PFSK-1 (cell line): ENCODE data around the gene AFF2.

Experiments
- FOXP2 ChIP-seq: optimal IDR thresholded peaks from 2 replicates; pipeline ENCODE3; 2011; ENCODE audit warnings: borderline replicate concordance, control low read depth, inconsistent platforms; ENCODE audit not compliant: insufficient read depth; ENCODE audit errors: extremely low read length, extremely low read depth
- POLR2AphosphoS5 ChIP-seq: IDR thresholded peaks from 2 replicates; pipeline ENCODE4 v1.6.1; 2012; ENCODE audit warnings: low read depth, mild to moderate bottlenecking, control low read depth, low read length, moderate library complexity
- SIN3A ChIP-seq: IDR thresholded peaks from 2 replicates; pipeline ENCODE4 v1.6.1; 2012; ENCODE audit warnings: mild to moderate bottlenecking, low read length, moderate library complexity, borderline replicate concordance; ENCODE audit not compliant: insufficient read depth
- TAF1 ChIP-seq: IDR thresholded peaks from 2 replicates; pipeline ENCODE4 v1.6.1; 2012; ENCODE audit warnings: low read length, control low read depth, borderline replicate concordance; ENCODE audit not compliant: insufficient read depth
- TF ChIP-seq, protein P1 (sequence below), 2 experiments: IDR thresholded peaks; 2 replicates each; pipeline versions ENCODE4 v1.6.1 to v1.8.0; 2011 to 2012; ENCODE audit warnings: low read depth in 2 of 2, low read length in 2 of 2, control low read depth in 1 of 2, inconsistent platforms in 1 of 2, mild to moderate bottlenecking in 1 of 2, moderate library complexity in 1 of 2; ENCODE audit not compliant: insufficient read depth in 1 of 2

Gene AFF2

DNA sequence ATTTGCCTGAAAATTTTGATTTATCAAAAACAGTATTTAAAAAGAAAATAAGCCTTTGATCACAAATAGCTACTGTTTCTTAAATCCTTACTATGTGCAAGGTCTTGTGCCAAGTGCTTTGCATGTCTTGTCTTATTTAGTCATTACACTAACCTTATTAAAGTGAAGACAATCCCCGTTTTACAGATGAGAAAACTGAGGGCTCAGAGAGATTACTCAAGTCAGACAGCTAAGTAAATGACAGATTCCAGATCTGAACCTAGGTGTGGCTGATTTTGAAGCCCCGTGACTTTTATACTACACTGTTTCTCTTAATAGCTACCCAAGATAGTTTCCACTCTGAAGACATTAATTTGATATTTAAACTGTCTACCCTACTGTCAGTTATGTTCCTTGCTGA, 38.2 kb downstream of the AFF2 start:
- no peak for TF ChIP-seq FOXP2
- TF ChIP-seq POLR2AphosphoS5: no peak
- TF ChIP-seq, protein P1, sequence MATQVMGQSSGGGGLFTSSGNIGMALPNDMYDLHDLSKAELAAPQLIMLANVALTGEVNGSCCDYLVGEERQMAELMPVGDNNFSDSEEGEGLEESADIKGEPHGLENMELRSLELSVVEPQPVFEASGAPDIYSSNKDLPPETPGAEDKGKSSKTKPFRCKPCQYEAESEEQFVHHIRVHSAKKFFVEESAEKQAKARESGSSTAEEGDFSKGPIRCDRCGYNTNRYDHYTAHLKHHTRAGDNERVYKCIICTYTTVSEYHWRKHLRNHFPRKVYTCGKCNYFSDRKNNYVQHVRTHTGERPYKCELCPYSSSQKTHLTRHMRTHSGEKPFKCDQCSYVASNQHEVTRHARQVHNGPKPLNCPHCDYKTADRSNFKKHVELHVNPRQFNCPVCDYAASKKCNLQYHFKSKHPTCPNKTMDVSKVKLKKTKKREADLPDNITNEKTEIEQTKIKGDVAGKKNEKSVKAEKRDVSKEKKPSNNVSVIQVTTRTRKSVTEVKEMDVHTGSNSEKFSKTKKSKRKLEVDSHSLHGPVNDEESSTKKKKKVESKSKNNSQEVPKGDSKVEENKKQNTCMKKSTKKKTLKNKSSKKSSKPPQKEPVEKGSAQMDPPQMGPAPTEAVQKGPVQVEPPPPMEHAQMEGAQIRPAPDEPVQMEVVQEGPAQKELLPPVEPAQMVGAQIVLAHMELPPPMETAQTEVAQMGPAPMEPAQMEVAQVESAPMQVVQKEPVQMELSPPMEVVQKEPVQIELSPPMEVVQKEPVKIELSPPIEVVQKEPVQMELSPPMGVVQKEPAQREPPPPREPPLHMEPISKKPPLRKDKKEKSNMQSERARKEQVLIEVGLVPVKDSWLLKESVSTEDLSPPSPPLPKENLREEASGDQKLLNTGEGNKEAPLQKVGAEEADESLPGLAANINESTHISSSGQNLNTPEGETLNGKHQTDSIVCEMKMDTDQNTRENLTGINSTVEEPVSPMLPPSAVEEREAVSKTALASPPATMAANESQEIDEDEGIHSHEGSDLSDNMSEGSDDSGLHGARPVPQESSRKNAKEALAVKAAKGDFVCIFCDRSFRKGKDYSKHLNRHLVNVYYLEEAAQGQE (IDR thresholded peaks at IDR 0.05; ENCODE audit: insufficient read depth in 1 of 2, low read depth in 2 of 2, low read length in 2 of 2): no peak
- TF ChIP-seq SIN3A: no peak
- TF ChIP-seq TAF1: no peak

- TF ChIP-seq, protein P1 (IDR thresholded peaks at IDR 0.05; ENCODE audit: insufficient read depth in 1 of 2, low read depth in 2 of 2, low read length in 2 of 2): no peak
These were observed 39.7 kb downstream of the AFF2 start for GRCh38 chrX:148540114-148540513.

DNA sequence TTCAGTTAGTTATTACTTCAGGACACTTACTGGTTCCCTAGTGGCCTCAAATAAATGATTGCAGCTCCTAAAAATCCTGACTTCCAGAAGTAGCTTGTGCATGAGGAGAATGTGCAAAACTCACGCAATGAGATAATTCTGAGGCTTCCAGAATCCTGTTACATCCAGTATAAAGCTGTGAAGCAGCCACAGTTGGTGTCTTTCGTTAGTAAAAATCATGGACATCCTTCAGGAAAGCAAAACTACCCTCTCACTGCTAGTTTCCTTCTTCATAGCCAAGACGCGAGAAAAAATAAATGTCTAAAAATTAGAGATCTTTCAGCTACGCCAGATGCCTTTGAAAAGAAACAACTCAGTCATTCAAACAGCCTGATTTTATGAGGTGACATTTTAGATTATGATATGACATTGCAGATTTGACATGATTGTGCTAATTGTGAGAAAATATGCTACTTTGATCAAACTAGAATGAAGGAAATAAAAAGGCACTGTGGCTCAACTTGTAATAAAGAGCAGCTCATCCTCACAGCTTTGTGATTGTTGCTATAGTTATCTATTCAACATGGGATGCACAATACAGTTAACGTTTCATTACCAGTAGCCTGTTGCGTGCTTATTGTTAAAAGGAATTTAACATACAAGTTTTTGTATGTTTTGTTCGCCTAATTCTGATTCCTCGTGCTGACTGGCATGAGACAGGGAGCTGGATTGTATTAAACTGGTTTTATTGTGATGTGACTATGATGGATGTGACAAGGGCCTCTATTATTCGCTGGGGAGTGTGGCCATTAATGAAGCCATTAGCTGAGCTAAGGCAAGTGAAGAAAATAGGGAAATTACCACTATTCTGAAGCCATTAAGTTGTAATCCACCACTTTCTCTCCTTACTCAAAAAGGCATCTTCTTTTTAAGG, 40.5 kb downstream of the AFF2 start:
- no peak for TF ChIP-seq TAF1
- no peak for TF ChIP-seq POLR2AphosphoS5
- no peak for TF ChIP-seq FOXP2
- no peak for TF ChIP-seq SIN3A
- TF ChIP-seq, protein P1 (IDR thresholded peaks at IDR 0.05; ENCODE audit: insufficient read depth in 1 of 2, low read depth in 2 of 2, low read length in 2 of 2): no peak

GRCh38 chrX:148541584-148541940, 41.1 kb downstream of the AFF2 start:
- TF ChIP-seq TAF1: no peak
- TF ChIP-seq, protein P1 (IDR thresholded peaks at IDR 0.05; ENCODE audit: insufficient read depth in 1 of 2, low read depth in 2 of 2, low read length in 2 of 2): no peak
- no peak for TF ChIP-seq FOXP2
- TF ChIP-seq SIN3A: no peak
- TF ChIP-seq POLR2AphosphoS5: no peak
